SK-N-SH (cell line): ENCODE measurements around the gene DAB2.

Experiments
- CTCF ChIP-seq: fragments of 200-600 bp; sonication (generic); IDR thresholded peaks from 2 replicates; pipeline ENCODE4 v1.6.1; 2017; ENCODE audit warnings: antibody characterized with exemption, mild to moderate bottlenecking, moderate library complexity
- ELF1 ChIP-seq: IDR thresholded peaks from 2 replicates; pipeline ENCODE4 v1.4.0; 2012
- EP300 ChIP-seq, 2 experiments: IDR thresholded peaks; 2 replicates each; pipeline versions ENCODE4 v1.4.0 to v1.6.1; 2012; ENCODE audit warnings: borderline replicate concordance in 1 of 2, low read depth in 1 of 2, low read length in 1 of 2
- FOXJ3 ChIP-seq: sonication (generic); formaldehyde crosslinking; IDR thresholded peaks from 2 replicates; pipeline ENCODE4 v1.5.1; 2020; ENCODE audit warnings: mild to moderate bottlenecking, missing genetic modification reagents
- GABPA ChIP-seq: IDR thresholded peaks from 2 replicates; pipeline ENCODE4 v1.4.0; 2012; ENCODE audit warnings: low read depth, mild to moderate bottlenecking
- JUND ChIP-seq: IDR thresholded peaks from 2 replicates; pipeline ENCODE4 v1.4.0; 2012
- PBX3 ChIP-seq: IDR thresholded peaks from 2 replicates; pipeline ENCODE4; 2012
- POLR2AphosphoS5 ChIP-seq: IDR thresholded peaks from 2 replicates; pipeline ENCODE4 v1.6.1; 2012; ENCODE audit warnings: low read depth, low read length
- RCOR1 ChIP-seq: fragments of 150-350 bp; IDR thresholded peaks from 2 replicates; pipeline ENCODE4 v1.6.1; 2017; ENCODE audit warnings: antibody characterized with exemption, low read length
- RXRA ChIP-seq: IDR thresholded peaks from 2 replicates; pipeline ENCODE4 v1.4.0; 2012; ENCODE audit warnings: low read depth, mild to moderate bottlenecking, borderline replicate concordance
- USF1 ChIP-seq: IDR thresholded peaks from 2 replicates; pipeline ENCODE4 v1.4.0; 2012; ENCODE audit warnings: low read depth, borderline replicate concordance
- USF2 ChIP-seq: fragments of 150-350 bp; IDR thresholded peaks from 2 replicates; pipeline ENCODE4 v1.6.1; 2017; ENCODE audit warnings: antibody characterized with exemption, low read length, low read depth, borderline replicate concordance
- YY1 ChIP-seq: IDR thresholded peaks from 2 replicates; pipeline ENCODE4 v1.4.0; 2012; ENCODE audit warnings: low read depth, mild to moderate bottlenecking
- ZBTB33 ChIP-seq: IDR thresholded peaks from 2 replicates; pipeline ENCODE4 v1.4.0; 2012; ENCODE audit warnings: low read depth, borderline replicate concordance

GRCh38 chr5:39449591-39449990 lies 24.8 kb upstream of the DAB2 start:
- no peak for TF ChIP-seq EP300 (IDR thresholded peaks at IDR 0.05; ENCODE audit: borderline replicate concordance in 1 of 2, low read depth in 1 of 2, low read length in 1 of 2)
- TF ChIP-seq CTCF = no peak
- no peak for TF ChIP-seq ZBTB33
- no peak for TF ChIP-seq ELF1
- TF ChIP-seq JUND = no peak
- no peak for TF ChIP-seq RCOR1
- no peak for TF ChIP-seq POLR2AphosphoS5
- TF ChIP-seq FOXJ3 (CRISPR knock-in tag) = no peak
- TF ChIP-seq YY1 = no peak
- no peak for TF ChIP-seq RXRA
- TF ChIP-seq PBX3 = no peak
- TF ChIP-seq USF2 = no peak
- no peak for TF ChIP-seq GABPA
- TF ChIP-seq USF1 = no peak
